Measurements from ENCODE around the gene KLRF1.

KLRF1 gene

DNA sequence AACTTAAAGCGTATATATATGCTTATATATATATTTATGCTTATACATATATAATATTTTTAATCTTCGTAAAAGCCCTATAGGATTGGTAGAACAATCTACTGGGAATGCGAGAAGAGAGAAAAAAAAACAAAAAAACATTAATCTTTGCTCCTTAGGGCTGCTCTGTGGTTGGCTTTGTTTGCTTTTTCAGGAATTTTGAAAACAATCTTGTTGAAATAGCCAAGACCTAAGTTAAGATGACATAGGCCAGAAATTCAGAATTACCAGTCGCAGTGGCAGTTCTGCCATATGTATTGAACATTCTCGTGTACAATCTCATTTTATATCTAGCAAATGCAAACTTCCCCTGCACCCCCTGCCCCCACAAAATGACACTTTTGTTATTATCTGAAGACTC is 54.7 kb downstream of the KLRF1 start:
- H3K27me3 ChIP-seq (replicated peaks; ENCODE audit: insufficient read depth, low read length) = no peaks in the 10 kb centered on the region
- H4K20me1 ChIP-seq (ENCODE audit: insufficient read depth, low read length) = no peaks in the 10 kb centered on the region
- no peak for TF ChIP-seq EZH2 (optimal IDR thresholded peaks at IDR 0.05; ENCODE audit: low read depth, low read length)
- TF ChIP-seq EZH2phosphoT487 (IDR thresholded peaks at IDR 0.05; ENCODE audit: low read length) = no peak
- TF ChIP-seq CTCF (IDR thresholded peaks at IDR 0.05; ENCODE audit: low read length) = no peak
- no peak overlapping the region for H3K4me3 ChIP-seq (ENCODE audit: low read length)
- H3K4me2 ChIP-seq (ENCODE audit: low read depth, low read length) = no peak overlapping the region
- no peaks in the 10 kb centered on the region for H3F3A ChIP-seq (ENCODE audit: insufficient read depth, low read length)
- H3K9me3 ChIP-seq (replicated peaks; ENCODE audit: insufficient read depth, low read length) = no peaks in the 10 kb centered on the region
- no peak overlapping the region for H3K27ac ChIP-seq (ENCODE audit: low read length)
- H2AFZ ChIP-seq (ENCODE audit: low read length) = no peak overlapping the region
- H3K9me2 ChIP-seq (replicated peaks; ENCODE audit: insufficient read depth, low read length) = no peaks in the 10 kb centered on the region
- no peaks in the 10 kb centered on the region for H3K79me2 ChIP-seq (ENCODE audit: low read length)
- DNase-seq = no peak
- peaks cover 11% of the 10 kb centered on the region for H3K4me1 ChIP-seq (ENCODE audit: low read length)
- H3K9ac ChIP-seq (ENCODE audit: low read length) = no peak overlapping the region
- H3K36me3 ChIP-seq (replicated peaks; ENCODE audit: insufficient read depth, low read length) = no peaks in the 10 kb centered on the region

DNA sequence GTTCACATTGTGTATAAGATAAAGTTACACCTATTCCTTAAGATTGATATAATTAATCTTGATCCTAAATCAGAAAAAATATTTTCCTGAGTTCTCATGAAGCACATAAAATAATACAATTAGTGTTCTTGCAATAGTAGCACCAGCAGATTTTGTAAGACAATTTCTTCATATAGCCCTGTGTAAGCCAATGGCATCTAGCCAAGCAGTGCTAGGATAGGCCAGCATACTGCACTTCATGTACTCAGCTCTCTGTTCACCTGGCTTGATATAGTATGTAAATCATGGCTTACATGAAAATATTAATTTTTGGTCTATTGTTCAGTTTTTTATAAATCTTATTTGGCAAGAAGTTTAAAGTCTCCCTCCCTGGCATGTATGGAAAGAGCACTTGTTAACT is 55.9 kb downstream of the KLRF1 start:
- Histone ChIP-seq H3K4me1 (ENCODE audit: low read length) (peaks cover 11% of the 10 kb centered on the region), H3K4me2 (ENCODE audit: low read depth, low read length) (no peak overlapping the region), H3K79me2 (ENCODE audit: low read length) (no peaks in the 10 kb centered on the region), H3K9me2 (replicated peaks; ENCODE audit: insufficient read depth, low read length) (no peaks in the 10 kb centered on the region), H3K27me3 (replicated peaks; ENCODE audit: insufficient read depth, low read length) (no peaks in the 10 kb centered on the region), H3K9ac (ENCODE audit: low read length) (no peak overlapping the region), H3K36me3 (replicated peaks; ENCODE audit: insufficient read depth, low read length) (no peaks in the 10 kb centered on the region), H4K20me1 (ENCODE audit: insufficient read depth, low read length) (no peaks in the 10 kb centered on the region), H3K9me3 (replicated peaks; ENCODE audit: insufficient read depth, low read length) (no peaks in the 10 kb centered on the region), H2AFZ (ENCODE audit: low read length) (no peak overlapping the region), H3K4me3 (ENCODE audit: low read length) (no peak overlapping the region), H3K27ac (ENCODE audit: low read length) (no peak overlapping the region), H3F3A (ENCODE audit: insufficient read depth, low read length) (no peaks in the 10 kb centered on the region)
- TF ChIP-seq EZH2phosphoT487 (IDR thresholded peaks at IDR 0.05; ENCODE audit: low read length) (no peak), CTCF (IDR thresholded peaks at IDR 0.05; ENCODE audit: low read length) (no peak), EZH2 (optimal IDR thresholded peaks at IDR 0.05; ENCODE audit: low read depth, low read length) (no peak)
- DNase-seq = no peak

DNA sequence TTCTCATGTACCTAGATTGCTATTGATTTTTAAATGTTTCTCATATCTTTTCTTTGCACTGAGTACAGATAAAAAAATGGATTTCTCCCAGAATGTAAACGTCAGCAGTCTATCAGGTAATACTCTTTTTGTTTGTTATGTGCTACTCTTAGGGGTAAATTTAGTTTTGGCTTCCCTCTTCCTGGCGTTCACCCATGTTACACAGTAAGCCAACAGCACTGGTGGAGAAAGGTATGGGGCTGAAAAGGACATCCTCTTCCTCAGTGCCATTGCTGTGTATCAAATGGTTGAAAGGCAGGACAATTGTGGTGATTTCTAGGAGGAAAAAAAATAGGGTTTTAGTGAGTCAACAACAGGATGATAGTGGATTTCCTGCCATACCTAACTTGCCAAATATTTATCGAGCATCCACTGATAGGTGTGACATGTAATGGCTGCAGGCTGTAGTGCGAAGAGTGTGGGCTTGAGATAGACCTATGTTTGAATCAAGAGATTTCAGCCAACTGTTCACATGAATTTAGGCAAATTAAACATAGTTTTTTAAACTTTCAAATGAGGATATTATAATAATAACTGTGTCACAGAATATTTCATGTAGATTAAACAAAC is 61.5 kb downstream of the KLRF1 start:
- Histone ChIP-seq H3K9me2 (replicated peaks; ENCODE audit: insufficient read depth, low read length) (no peaks in the 10 kb centered on the region), H3K9ac (ENCODE audit: low read length) (no peak overlapping the region), H3K27ac (ENCODE audit: low read length) (no peak overlapping the region), H3K9me3 (replicated peaks; ENCODE audit: insufficient read depth, low read length) (no peaks in the 10 kb centered on the region), H3K4me1 (ENCODE audit: low read length) (no peaks in the 10 kb centered on the region), H4K20me1 (ENCODE audit: insufficient read depth, low read length) (no peaks in the 10 kb centered on the region), H3K4me3 (ENCODE audit: low read length) (no peak overlapping the region), H3K4me2 (ENCODE audit: low read depth, low read length) (no peak overlapping the region), H2AFZ (ENCODE audit: low read length) (no peak overlapping the region), H3K79me2 (ENCODE audit: low read length) (no peaks in the 10 kb centered on the region), H3F3A (ENCODE audit: insufficient read depth, low read length) (no peaks in the 10 kb centered on the region), H3K27me3 (replicated peaks; ENCODE audit: insufficient read depth, low read length) (no peaks in the 10 kb centered on the region), H3K36me3 (replicated peaks; ENCODE audit: insufficient read depth, low read length) (no peaks in the 10 kb centered on the region)
- DNase-seq = no peak
- no peak for TF ChIP-seq EZH2phosphoT487 (IDR thresholded peaks at IDR 0.05; ENCODE audit: low read length)
- TF ChIP-seq CTCF (IDR thresholded peaks at IDR 0.05; ENCODE audit: low read length) = no peak
- no peak for TF ChIP-seq EZH2 (optimal IDR thresholded peaks at IDR 0.05; ENCODE audit: low read depth, low read length)
